GM19238 (cell line): Measurements from ENCODE around the gene NBR1.
"Not testable (repeated sequence)": the region's sequence is repeated elsewhere in the genome, so short reads cannot be mapped to it uniquely, and the experiment has no call there.

Experiments
- DNase-seq: peaks from one replicate; pipeline ENCODE4 v3.0.0; 2011; ENCODE audit warnings: low spot score; ENCODE audit not compliant: insufficient read length

Gene NBR1

DNA sequence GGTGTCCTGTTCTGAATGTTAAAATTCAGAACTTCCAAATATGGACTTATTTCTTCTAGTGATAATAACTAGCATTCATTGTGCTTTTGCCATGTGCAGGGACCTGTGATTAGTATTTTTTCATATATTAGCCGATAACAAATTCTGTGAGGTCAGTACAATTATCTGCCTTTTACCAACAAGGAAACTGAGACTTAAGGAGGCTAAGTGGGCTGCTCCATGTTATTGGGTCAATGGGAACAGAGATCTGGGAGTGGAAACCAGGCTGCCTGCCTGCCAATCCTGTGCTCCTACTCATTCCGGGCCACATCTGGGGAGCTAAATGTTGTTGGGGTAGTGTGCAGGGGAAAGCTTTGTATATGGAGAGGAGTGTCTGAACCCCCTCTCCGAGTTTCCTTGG lies 44.3 kb downstream of the NBR1 start:
- no peak for DNase-seq

DNA sequence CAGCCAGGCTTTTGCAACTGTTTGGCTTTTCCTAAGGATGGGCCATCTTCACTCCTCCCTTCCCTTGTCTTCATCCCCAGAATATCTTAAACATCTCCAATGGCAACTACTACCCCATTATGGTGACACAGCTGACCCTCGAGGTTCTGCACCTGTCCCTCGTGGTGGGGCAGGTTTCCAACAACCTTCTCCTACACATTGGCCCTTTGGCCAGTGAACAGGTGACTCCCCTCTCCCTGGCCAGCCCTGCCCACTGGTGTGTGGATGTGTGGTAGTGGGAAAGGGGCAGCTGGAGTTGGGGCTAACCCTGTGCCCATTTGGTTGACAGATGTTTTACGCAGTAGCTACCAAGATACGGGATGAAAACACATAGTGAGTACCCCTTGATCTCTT lies 45.4 kb downstream of the NBR1 start:
- DNase-seq, result no peak

DNA sequence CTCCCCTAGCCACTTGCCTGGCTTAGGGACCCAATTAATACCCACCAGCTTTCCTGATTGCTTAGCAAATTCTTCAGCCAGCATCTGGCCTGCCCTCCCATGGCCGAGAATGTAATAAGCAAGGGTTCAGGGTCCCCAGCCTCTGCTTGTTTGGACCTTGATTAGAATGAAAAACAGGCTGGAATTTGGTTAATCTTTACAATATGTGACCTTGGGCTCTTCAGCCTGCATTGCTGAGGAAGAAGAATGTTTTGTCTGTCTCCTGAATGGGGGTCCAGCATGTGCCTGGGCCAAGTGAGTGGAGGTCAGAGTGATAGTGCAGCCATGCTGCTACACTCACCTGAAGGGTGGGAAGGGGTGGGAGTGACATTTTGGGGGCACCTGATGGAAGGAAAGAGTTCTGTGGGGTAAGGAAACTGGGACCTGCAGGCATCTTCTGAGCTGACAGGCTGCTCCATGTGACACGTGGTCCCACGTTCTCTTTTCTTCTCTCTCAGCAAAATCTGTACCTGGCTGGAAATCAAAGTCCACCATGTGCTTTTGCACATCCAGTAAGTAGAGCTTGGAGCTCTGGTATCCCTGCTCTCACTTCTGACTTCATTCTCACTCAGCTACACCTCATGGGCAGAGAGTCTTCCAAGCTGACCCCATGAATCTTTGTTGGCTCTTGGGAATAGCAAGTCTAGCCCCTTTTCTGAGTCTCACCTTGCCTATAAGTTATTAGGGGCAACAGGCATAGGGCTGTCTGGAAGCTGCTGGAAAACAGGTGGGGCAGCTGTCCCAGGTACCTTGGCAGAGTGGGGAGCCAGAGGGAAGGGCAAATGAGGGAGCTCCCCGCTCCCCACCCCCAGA lies 46.0 kb downstream of the NBR1 start:
- DNase-seq, result no peak

DNA sequence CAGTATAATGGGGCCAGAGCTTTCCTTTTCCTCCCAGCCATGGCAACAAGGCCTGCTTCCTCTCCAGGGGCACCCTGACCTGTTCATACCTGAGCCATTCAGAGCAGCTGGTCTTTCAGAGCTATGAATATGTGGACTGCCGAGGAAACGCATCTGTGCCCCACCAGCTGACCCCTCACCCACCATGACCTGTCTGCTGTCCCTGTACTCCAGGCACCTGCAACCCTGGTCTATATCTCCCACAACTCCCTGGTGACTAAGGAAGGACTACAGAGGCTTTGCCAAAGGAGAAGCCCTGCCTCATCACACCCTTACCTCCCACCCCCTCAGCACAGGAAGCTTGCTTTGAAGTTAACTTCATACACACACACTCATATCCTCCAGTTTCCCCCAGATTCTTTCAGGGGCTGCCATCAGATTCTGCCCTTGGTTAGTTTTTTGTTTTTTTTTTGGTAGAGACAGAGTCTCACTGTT lies 46.6 kb downstream of the NBR1 start:
- DNase-seq, result no peak

DNA sequence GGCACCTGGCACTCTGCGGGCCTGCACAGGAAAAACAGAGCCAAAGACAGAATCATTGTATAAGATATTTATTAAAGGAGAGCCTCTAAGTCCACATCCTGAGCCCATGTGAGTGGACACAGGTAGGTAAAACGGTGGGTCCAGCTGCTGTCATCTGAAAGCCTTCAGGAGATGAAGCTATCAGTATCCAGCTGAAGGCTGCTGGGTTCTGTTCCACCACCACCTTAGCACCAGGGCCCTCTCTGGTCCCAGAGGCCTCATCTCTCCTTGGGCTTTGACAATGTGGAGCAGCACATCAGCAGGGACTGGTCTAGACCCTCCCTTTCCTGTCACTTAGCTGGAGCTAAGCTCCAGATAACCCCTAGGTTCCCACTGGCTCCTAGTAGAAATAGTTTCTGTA lies 48.0 kb downstream of the NBR1 start:
- no peak for DNase-seq

DNA sequence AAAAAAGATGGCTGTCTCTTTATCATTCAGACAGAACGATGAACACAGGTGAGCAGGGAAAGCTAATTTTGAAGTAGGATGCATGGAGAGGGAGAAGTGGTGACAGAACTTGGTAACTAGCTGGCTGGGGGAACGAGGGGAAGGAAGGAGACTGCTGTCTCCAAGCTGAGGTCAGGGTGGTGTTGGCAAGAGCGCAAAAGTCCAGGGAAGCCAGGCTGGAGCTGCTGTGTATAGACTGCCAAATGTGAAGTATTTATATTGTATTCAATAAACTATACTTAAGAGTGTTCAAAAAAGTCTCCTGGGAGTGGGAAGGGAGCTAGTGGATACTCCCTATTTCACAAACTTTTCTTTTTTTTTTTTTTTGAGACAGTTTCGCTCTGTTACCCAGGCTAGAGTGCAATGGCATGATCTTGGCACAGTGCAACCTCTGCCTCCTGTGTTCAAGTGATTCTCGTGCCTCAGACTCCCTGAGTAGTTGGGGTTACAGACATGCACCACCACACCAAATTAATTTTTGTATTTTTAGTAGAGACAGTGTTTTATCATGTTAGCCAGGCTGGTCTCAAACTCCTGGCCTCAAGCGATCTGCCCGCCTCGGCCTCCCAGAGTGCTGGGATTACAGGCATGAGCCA lies 48.8 kb downstream of the NBR1 start:
- DNase-seq, result no peak

DNA sequence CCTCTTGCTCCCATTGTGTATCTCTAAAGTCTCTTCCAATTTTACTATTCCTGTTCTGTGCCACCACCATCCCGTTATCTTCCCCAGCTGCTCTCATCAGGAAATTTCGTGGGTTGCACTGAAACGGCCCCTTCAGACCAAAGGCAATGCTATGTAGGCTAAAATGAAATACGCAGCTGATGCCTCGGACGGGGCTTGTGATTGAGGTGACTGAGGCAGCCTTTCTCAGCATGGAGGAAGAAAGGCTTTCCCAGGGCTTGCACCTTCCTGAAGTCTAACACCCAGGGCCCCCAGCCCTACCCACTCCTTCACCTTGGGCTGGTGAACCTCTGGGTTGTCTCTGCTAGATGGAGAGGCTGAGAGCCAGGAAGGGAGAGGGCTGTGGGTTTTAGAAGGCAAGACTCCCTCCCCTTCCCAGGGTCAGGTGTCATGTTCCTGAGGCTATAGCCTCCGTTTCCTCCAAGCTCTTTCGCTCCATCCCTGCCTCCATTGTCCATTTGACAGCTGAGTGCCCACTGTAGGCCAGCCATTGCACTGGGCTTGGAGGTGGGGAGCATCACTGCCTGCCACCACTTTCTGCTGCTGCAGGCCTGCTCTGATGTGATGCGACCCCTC lies 49.6 kb downstream of the NBR1 start:
- DNase-seq, result no peak

DNA sequence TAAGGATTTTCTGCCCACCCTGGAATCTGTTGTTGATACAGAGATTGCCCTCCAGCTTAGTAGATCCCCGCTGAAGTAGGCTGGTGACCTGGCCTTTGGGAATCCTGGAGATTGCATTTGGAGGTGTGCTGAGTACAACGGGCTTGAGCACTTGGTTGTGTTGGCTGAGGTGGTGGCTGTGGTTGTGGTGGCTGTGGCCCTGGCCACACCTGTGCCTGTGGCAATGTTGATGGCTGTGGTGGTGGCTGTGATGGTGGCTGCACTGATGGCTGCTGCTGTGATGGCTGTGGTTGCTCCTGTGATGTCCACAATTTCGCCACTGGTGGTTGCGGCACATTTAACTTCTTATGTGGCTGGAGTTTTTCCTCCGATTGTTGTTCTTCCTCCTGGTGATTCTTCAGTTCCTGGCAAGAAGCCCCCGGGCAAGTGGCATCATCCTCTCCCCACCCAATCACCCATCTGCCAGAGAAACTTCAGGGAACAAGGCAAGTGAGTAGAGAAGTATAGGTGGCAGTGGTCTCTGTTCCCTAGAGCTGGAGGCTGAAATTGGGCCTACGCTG lies 53.2 kb downstream of the NBR1 start:
- no peak for DNase-seq

DNA sequence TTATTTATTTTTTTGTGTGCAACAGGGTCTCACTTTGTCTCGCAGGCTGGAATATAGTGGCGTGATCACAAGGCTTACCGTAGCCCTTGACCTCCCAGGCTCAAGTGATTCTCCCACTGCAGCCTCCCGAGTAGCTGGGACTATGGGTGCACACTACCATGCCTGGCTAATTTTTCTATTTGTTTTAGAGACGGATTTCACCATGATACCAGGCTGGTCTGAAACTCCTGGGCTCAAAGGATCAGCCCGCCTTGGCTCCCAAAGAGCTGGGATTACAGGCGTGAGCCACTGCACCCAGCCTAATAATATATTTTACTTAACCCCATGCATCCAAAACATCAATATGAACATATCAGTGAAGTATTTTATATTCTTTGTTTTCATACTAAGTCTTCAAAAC lies 55.4 kb downstream of the NBR1 start:
- DNase-seq, result no peak

DNA sequence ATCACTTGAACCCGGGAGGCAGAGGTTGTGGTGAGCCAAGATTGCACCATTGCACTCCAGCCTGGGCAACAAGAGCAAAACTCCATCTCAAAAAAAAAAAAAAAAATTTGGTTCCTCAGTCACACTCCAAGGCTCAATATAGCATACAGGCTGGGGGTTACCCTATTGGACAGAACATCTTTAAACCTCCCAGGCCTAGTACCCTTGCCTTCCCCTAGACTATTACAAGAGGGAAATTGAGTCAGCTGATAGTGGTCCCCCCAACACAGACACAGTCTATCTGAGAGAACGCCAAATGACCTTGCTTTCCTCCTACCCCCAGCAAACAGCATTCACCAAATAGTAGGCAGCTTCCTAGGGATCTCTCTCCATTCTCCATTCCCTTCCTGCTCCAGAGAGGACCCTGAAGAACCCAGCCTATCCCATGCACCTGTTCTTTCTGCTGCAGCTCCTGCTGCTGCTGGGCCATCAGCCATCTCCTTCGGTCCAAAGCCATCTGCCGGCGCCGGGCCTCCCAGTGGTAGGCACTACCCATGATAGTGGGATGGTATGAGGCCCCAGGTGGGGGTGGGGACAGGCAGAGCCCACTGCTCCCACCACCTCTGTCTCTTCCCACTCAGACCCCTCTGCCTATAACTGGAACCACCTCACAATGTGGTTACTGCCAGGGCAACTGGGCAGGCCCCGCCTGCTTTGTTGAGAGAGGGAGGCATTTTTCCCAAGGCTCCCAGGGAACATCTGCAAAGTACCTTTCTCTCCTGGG lies 57.2 kb downstream of the NBR1 start, which contains the start of gene CCDC200:
TSS of gene CCDC200 (minus strand) at position 604 of the 763 bp plus-strand sequence. CDS start at position 535, 69 bp downstream.
- DNase-seq, result not testable (repeated sequence)

DNA sequence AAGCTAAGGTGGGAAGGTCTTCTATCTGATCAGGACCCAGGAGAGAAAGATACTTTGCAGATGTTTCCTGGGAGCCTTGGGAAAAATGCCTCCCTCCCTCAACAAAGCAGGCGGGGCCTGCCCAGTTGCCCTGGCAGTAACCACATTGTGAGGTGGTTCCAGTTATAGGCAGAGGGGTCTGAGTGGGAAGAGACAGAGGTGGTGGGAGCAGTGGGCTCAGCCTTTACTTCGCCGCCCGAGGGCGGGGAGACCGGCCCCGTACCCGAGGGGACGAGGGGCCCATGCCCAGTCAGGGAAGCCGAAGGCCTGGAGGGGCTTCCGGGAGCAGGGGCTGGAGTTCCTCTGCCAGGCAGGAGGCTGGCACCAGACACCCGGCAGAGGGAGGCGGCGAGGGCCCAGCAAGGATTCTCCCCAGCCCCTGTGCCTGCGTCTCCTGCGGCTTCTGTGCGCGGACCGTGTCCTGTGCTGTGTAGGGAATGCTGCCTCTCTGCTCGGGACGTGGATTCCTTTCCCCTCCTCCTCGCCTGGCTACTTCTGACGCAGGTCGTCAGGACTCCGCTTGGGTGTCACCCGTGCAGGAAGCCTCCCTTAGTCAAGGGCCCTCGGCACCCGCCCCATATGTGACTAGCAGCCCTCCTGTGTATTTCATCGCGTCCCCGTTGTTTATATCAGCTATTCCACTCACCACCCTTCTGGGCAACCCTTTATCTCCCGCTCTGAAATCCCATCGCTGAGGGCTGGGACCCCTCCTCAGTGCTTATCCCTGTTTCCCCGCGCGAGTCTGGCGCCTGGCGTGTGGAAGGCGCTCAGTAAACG lies 60.4 kb downstream of the NBR1 start:
- not testable (repeated sequence) for DNase-seq

DNA sequence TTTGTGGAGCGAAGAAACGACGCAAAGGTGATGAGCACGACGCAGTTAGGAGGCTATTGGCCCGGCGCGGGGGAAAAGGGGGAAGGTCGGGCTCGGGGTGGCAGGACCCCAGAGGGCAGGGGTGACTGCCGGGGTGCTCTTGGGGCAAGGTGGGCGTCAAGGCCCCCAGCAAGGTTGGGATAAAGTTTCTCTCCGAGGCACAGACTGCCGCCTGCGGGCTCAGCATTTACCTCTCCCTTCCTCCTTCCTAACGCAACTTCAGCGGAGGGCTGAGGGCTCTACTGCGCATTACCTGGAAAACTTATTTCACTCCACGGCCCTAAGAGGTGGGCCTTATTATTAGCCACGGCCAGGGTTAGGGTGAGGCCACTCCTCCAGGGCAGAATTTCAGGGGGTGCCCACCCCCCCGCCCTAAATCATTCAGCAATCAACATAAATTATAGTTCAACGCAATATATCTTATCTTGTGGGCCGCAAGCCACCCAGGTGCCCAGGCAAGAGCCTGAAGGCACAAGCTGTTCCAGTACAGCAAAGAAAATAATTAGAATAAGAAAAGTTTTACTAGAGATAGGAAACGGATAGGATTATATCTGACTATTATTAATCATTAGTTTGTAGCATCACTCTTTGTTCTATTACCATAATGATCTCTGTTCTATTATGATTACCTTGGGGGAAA lies 61.1 kb downstream of the NBR1 start:
- not testable (repeated sequence) for DNase-seq

DNA sequence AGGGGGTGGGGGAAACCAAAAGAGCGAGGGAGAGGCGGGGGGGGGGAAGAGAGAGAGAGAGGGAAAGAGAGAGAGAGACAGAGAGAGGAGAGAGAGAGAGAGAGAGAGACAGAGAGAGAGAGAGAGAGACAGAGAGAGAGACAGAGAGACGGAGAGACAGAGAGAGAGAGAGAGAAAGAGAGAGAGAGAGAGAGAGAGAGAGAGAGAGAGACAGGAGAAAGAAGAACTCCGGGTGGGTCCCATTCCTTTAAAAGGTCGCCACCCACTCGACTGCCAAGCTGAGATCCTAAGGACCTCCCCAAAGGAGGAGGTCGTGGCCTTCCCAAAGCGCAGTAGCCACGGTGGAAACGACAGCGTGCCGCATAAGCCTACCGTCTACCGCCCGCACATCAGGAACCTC lies 62.2 kb downstream of the NBR1 start:
- DNase-seq, result not testable (repeated sequence)

DNA sequence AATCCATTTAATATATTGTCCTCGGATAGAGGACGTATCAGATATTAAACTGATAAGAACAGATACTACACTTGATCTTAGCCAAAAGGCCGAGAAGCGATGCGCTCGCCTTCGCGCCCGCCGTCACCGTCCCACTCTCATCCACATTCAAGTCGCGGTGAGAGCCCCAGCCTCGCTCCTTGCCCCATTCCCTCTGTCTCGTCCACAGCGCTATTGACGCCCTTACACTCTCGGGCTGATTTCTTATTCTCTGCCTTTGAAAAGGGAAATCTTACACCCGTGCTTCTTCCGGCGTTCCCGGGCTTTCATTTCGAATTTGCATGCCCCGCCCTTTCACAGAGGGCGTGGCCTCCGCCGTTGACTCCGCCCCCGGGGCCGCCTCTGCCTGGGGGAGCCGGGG lies 62.9 kb downstream of the NBR1 start, which contains the start of gene RNU2-1:
TSS of gene RNU2-1 (minus strand) at position 101 of the 400 bp plus-strand sequence.
- DNase-seq, result not testable (repeated sequence)

DNA sequence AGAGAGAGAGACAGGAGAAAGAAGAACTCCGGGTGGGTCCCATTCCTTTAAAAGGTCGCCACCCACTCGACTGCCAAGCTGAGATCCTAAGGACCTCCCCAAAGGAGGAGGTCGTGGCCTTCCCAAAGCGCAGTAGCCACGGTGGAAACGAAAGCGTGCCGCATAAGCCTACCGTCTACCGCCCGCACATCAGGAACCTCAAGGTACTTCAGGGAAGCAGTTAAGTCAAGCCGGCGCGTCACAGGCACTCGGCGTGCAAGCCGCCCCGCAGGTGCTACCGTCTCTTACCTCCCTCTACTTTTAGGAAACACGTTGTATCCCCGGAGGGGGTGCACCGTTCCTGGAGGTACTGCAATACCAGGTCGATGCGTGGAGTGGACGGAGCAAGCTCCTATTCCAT lies 68.6 kb downstream of the NBR1 start:
- DNase-seq, result not testable (repeated sequence)

DNA sequence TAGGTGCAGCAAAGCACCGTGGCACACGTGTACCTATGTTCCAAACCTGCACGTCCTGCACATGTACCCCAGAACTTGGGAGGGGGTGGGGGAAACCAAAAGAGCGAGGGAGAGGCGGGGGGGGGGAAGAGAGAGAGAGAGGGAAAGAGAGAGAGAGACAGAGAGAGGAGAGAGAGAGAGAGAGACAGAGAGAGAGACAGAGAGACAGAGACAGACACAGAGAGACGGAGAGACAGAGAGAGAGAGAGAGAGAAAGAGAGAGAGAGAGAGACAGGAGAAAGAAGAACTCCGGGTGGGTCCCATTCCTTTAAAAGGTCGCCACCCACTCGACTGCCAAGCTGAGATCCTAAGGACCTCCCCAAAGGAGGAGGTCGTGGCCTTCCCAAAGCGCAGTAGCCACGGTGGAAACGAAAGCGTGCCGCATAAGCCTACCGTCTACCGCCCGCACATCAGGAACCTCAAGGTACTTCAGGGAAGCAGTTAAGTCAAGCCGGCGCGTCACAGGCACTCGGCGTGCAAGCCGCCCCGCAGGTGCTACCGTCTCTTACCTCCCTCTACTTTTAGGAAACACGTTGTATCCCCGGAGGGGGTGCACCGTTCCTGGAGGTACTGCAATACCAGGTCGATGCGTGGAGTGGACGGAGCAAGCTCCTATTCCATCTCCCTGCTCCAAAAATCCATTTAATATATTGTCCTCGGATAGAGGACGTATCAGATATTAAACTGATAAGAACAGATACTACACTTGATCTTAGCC lies 69.8 kb downstream of the NBR1 start:
- not testable (repeated sequence) for DNase-seq

DNA sequence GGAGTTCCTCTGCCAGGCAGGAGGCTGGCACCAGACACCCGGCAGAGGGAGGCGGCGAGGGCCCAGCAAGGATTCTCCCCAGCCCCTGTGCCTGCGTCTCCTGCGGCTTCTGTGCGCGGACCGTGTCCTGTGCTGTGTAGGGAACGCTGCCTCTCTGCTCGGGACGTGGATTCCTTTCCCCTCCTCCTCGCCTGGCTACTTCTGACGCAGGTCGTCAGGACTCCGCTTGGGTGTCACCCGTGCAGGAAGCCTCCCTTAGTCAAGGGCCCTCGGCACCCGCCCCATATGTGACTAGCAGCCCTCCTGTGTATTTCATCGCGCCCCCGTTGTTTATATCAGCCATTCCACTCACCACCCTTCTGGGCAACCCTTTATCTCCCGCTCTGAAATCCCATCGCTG lies 75.4 kb downstream of the NBR1 start:
- not testable (repeated sequence) for DNase-seq
